Peyer's patch (tissue), 4 donors: ENCODE results near the gene MKRN2OS. TPM values are rescaled to one million over a fixed set of nuclear protein-coding genes. Genes with fewer than 3 reads are reported as not detected.

Source experiments
- DNase-seq, 3 donors: peaks; one replicate each; pipeline ENCODE4 v3.0.0-alpha.2; 2017 to 2019
- H3K27ac ChIP-seq, 4 donors: fragments of 200-600 bp; sonication (generic); one replicate each; pipeline ENCODE4 v1.5.1; 2016 to 2019
- H3K27me3 ChIP-seq, 2 donors: fragments of 200-600 bp; sonication (generic); one replicate each; pipeline ENCODE4 v1.5.1; 2019
- H3K36me3 ChIP-seq, 3 donors: fragments of 200-600 bp; sonication (generic); one replicate each; pipeline ENCODE4 v1.5.1; 2016 to 2019
- H3K4me1 ChIP-seq, 4 donors: fragments of 200-600 bp; sonication (generic); one replicate each; pipeline ENCODE4 v1.5.1; 2016 to 2019
- H3K4me3 ChIP-seq, 4 donors: fragments of 200-600 bp; sonication (generic); 1 replicate in 3 of 4; 2 replicates in 1 of 4; pipeline ENCODE4 v1.5.1; 2016 to 2019; ENCODE audit warnings: mild to moderate bottlenecking in 1 of 4
- H3K9me3 ChIP-seq, 4 donors: fragments of 200-600 bp; sonication (generic); one replicate each; pipeline ENCODE4 v1.5.1; 2016 to 2019; ENCODE audit warnings: mild to moderate bottlenecking in 1 of 4
- POLR2A ChIP-seq, 2 donors: fragments of 450-650 bp; IDR thresholded peaks; one replicate each; pipeline ENCODE4 v1.5.1; 2017; ENCODE audit warnings: antibody characterized with exemption in 2 of 2, mild to moderate bottlenecking in 2 of 2, moderate library complexity in 2 of 2
- total RNA-seq, 4 donors: library from RNA; depleted of rRNA; stranded (reverse); fragments of >200 nt; gene quantifications; one replicate each; pipeline ENCODE4 v1.1.0, GENCODE V29; 2016
- TF ChIP-seq, protein P1 (sequence below), 6 experiments: fragments of 450-650 bp in 4 of 6; fragments of 200-600 bp in 2 of 6; sonication (generic) in 1 of 6; IDR thresholded peaks; one replicate each; pipeline ENCODE4 v1.5.1; 2017 to 2019; ENCODE audit warnings: antibody characterized with exemption in 6 of 6, mild to moderate bottlenecking in 3 of 6, moderate library complexity in 1 of 6

The MKRN2OS gene, protein sequence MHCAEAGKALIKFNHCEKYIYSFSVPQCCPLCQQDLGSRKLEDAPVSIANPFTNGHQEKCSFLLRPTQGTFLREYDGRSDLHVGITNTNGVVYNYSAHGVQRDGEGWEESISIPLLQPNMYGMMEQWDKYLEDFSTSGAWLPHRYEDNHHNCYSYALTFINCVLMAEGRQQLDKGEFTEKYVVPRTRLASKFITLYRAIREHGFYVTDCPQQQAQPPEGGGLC
- 10 to 100 TPM in 2 of 4 donors, 1 to 10 TPM in 2; 6.6 to 17.2 (median 9.6) TPM for total RNA-seq

DNA sequence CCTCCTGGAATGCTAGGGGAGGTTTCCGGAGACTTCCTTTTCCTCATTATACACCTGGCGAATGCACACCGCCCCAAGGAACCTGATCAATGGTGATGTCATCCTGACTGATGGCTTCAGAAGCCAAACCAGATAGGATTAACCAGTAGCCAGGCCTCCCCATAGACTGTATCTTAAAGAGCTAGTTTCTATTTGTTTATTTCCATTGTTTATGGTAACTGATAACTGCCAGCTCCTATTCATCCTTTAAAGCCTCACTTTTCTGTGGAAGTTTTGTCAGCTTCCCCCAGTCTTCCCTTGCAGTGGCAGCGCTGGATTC lies at the start of gene MKRN2OS:
Gene MKRN2OS, minus strand, starts transcription at position 27 of the 319 bp plus-strand sequence. CDS start 35 bp downstream, outside the sequence.
- no peaks in the 10 kb centered on the region for H3K9me3 ChIP-seq
- peak within 1 kb of the TSS in 3 of 4 donors; percentile 18 to 70 (median 53) for H3K4me3 ChIP-seq
- TF ChIP-seq, protein P1, sequence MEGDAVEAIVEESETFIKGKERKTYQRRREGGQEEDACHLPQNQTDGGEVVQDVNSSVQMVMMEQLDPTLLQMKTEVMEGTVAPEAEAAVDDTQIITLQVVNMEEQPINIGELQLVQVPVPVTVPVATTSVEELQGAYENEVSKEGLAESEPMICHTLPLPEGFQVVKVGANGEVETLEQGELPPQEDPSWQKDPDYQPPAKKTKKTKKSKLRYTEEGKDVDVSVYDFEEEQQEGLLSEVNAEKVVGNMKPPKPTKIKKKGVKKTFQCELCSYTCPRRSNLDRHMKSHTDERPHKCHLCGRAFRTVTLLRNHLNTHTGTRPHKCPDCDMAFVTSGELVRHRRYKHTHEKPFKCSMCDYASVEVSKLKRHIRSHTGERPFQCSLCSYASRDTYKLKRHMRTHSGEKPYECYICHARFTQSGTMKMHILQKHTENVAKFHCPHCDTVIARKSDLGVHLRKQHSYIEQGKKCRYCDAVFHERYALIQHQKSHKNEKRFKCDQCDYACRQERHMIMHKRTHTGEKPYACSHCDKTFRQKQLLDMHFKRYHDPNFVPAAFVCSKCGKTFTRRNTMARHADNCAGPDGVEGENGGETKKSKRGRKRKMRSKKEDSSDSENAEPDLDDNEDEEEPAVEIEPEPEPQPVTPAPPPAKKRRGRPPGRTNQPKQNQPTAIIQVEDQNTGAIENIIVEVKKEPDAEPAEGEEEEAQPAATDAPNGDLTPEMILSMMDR (IDR thresholded peaks at IDR 0.05), result no peak
- TF ChIP-seq POLR2A (IDR thresholded peaks at IDR 0.05), result no peak
- DNase-seq, result peak in 2 of 3 donors; percentile 75 to 86
- no peaks in the 10 kb centered on the region for H3K27me3 ChIP-seq
- H3K27ac ChIP-seq, result peak within 1 kb of the TSS in 3 of 4 donors; percentile 57 to 95 (median 74)
- no peaks in the 10 kb centered on the region for H3K4me1 ChIP-seq
- H3K36me3 ChIP-seq, result peaks cover 0 to 8% (median 0%) of the 10 kb centered on the region in 3 donors

DNA sequence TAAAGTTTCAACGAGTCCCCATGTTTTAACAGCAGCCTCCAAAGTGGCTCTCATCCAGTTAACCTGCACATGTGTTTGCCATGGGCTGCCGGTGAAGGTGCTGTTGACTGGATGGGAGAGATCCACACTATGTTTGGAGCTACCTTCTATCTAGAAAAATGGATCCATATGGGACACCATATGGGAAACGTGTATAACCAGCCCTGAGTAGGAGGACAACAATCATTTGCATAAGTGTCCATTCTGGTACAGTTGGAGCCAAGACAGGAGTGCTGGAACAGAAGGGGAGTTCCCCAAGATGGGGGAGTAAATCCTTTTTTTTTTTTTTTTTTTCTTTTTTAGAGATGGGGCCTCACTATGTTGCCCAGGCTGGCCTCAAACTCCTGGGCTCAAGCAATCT lies 48.2 kb upstream of the MKRN2OS start:
- H3K27ac ChIP-seq, result no peak overlapping the region
- H3K36me3 ChIP-seq, result peaks cover 0 to 96% (median 0%) of the 10 kb centered on the region in 3 donors

DNA sequence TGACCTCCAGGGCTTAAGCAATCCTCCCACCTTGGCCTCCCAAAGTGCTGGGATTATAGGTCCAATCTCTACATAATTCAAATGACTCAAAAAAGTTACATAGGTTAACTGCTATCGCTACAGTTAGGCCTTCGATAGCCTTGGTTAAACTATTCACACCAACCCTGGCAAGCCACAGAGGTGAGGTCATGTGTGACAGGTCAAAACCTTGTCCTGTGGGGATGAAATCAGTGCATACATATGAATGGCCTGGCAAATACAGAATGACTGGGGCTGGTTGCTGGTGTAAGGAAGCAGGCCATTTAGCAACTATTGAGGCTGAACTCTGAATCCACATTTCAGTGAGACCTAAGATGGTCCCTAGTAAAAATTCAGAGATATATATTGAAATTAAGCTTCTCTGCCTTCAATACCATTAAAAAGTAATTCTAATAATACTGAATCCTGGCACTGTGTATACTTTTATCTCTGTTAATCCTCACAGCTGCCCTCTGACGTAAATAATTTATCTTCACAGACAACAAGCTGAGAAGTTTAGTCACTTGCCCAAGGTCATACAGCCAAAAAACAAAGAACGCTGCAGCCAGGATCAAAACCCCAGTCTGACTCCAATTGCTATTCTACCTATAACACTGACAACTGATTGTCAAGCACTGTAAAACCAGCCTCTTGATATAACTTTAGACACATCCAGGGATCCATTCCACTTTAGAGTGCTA lies 46.9 kb upstream of the MKRN2OS start:
- no peak overlapping the region for H3K27ac ChIP-seq
- peaks cover 0 to 96% (median 0%) of the 10 kb centered on the region in 3 donors for H3K36me3 ChIP-seq
- no peaks in the 10 kb centered on the region for H3K9me3 ChIP-seq
- H3K4me1 ChIP-seq, result no peaks in the 10 kb centered on the region
- no peak for DNase-seq
- H3K4me3 ChIP-seq, result no peak overlapping the region
- H3K27me3 ChIP-seq, result no peaks in the 10 kb centered on the region
- no peak for TF ChIP-seq POLR2A (IDR thresholded peaks at IDR 0.05)
- TF ChIP-seq, protein P1 (IDR thresholded peaks at IDR 0.05), result no peak

More for the DNA sequence above, 48.2 kb upstream of the MKRN2OS start:
- Histone ChIP-seq H3K4me1 (no peaks in the 10 kb centered on the region), H3K9me3 (no peaks in the 10 kb centered on the region), H3K27me3 (no peaks in the 10 kb centered on the region), H3K4me3 (no peak overlapping the region)
- no peak for TF ChIP-seq POLR2A (IDR thresholded peaks at IDR 0.05)
- TF ChIP-seq, protein P1 (IDR thresholded peaks at IDR 0.05), result no peak
- DNase-seq, result no peak

DNA sequence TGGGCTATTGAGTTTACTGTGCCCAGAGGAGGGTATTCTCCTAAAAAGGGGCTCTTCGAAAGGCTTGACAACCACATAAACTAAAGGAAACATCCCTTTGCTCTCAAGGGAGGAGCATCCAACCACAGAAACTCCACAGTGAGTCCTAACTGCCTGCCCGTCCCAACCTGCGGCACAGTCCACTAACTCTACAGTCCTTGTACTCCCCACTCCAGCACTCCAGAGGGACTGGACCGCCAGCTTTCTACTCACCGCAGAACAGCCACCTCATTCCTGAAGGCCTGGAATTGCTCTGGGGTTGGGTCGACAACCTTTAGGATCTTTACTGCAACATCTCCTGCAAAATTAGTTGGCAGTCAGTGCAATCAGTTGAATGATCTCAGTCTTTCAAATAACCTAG lies 46.2 kb upstream of the MKRN2OS start:
- H3K4me1 ChIP-seq, result no peaks in the 10 kb centered on the region
- H3K27me3 ChIP-seq, result no peaks in the 10 kb centered on the region
- H3K36me3 ChIP-seq, result peaks cover 0 to 95% (median 0%) of the 10 kb centered on the region in 3 donors
- H3K4me3 ChIP-seq, result no peak overlapping the region
- no peak for DNase-seq
- TF ChIP-seq, protein P1 (IDR thresholded peaks at IDR 0.05), result no peak
- TF ChIP-seq POLR2A (IDR thresholded peaks at IDR 0.05), result no peak
- H3K9me3 ChIP-seq, result no peaks in the 10 kb centered on the region
- no peak overlapping the region for H3K27ac ChIP-seq

DNA sequence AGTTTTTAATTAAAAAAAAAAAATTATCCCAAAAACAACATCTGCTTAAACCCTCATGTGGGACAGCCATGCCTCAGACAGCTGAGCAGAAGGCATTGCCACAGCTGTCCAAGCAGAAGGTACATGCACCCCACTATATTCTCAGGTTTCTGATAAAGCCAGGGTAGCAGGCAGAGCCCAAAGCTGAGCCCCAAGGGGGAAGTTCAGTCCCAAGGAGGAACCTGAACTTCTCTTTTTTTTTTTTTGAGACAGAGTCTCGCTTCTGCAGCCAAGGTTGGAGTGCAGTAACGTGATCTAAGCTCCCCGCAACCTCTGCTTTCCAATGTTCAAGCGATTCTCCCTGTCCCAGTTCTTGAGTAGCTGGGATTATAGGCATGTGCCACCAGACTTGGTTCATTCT lies 44.8 kb upstream of the MKRN2OS start:
- no peak overlapping the region for H3K4me3 ChIP-seq
- H3K4me1 ChIP-seq, result no peaks in the 10 kb centered on the region
- no peak for DNase-seq
- no peaks in the 10 kb centered on the region for H3K27me3 ChIP-seq
- H3K36me3 ChIP-seq, result peaks cover 0 to 93% (median 0%) of the 10 kb centered on the region in 3 donors
- TF ChIP-seq POLR2A (IDR thresholded peaks at IDR 0.05), result no peak
- TF ChIP-seq, protein P1 (IDR thresholded peaks at IDR 0.05), result no peak
- no peak overlapping the region for H3K27ac ChIP-seq
- no peaks in the 10 kb centered on the region for H3K9me3 ChIP-seq
